ENCODE data around the gene FDX2.
"Not testable (repeated sequence)": the region's sequence is repeated elsewhere in the genome, so short reads cannot be mapped to it uniquely, and the experiment has no call there.

Gene FDX2

DNA sequence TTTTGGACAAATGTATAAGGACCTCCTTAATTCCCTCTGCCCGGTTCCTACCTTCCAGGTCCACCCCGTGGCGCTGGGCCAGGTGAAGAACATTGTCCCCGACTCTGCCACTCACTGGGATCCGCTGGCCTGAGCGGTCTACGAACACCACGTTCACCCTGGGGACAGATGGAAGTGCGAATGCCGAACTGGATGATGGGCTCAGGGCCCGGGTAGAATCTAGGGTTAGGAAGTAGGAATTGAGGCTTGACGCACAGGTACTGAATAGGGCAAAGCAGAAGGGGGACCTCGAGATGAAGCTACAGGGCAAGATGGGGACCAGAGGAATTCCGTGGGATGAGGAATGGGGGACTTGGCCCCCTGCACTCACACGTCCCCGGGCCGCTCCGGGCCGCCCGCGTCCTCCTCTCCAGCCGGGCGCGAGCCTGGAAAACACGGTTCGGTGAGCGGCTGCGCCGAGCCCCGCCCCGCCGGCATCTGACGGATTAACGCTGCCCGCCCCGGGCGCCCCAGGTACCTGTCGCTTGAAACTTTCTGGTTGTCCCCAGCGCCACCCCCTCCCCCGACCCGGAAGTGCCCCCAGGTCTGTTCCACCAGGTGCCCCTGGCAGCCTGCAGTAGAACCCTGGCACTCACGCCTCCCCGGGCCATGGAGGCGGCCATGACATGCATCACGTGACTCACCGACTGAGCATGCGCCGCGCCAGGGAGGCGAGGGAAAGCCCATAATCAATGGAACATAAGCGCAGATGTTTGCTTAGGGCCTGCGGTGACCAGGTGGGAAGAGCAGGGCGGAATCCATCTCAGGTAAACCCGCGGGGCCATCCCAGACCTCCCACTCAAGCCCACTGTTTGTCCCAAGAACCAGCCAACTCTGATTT lies at the start of gene FDX2:
FDX2 (minus strand) TSS at position 681 of the 880 bp plus-strand sequence; CDS start at position 662, 19 bp downstream.
- peak; percentile 91 to 95 for DNase-seq

- DNase-seq = no peak
Observed at GRCh38 chr19:10365518-10365917, 49.7 kb upstream of the FDX2 start.

DNA sequence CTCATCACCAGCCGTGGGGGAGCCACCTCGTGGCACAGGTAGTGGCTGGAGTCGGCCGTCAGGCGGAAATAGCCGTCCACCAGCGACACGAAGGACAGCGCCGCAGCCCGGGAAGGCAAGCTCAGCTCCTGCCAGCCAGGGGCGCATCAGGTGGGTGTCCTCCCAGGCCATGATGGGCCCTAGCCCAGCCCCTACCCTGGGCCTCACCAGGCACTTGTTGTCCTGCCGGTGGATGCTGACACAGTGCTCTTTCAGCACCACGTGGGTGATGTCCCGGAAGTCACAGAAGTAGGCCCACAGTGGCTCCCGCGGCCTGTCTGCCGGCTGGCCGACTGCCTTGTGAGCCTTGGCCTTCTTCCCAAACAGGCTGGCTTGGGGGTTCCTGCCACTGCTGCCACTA lies 48.8 kb upstream of the FDX2 start:
- no peak for DNase-seq

DNA sequence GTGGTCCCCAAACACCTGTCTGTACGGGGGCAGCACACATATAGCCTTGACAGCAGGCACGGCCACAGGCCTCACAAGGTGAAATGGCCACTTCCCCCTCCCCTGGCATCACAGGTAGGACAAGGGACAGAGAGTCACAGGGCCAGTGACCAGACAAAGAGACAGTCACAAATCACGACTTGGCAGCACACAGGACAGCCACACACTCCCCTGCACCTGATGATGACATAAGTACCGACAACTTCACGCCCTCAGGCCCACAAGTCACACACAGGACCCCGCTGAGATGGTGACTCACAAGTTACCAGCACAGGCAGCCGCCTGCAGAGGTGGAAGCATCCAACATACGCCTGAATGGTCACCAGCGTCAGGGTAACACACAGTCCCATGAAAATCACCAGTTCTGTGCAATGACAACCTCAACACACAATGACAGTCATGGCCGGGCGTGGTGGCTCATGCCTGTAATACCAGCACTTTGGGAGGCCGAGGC lies 48.0 kb upstream of the FDX2 start:
- no peak for DNase-seq

DNA sequence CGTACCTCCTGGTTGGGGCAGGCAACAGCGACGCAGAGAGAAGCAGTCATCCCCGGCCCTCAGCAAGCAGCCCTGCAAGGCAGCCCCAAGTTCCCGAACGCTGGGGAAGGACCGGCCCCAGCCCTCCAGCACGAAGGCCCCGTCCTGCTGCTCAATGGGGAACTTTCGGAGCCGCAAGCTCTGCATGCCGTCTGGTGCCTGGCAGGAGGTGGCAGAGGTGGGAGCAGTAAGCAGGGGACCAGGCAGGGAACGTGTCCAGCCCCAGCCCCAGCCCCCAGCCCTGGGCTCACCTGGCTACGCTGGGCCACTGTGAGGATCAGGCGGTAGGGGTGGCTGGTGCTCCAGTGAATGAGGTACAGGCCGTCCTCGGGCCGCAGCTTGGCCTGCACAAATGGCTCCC lies 46.4 kb upstream of the FDX2 start:
- DNase-seq = no peak

DNA sequence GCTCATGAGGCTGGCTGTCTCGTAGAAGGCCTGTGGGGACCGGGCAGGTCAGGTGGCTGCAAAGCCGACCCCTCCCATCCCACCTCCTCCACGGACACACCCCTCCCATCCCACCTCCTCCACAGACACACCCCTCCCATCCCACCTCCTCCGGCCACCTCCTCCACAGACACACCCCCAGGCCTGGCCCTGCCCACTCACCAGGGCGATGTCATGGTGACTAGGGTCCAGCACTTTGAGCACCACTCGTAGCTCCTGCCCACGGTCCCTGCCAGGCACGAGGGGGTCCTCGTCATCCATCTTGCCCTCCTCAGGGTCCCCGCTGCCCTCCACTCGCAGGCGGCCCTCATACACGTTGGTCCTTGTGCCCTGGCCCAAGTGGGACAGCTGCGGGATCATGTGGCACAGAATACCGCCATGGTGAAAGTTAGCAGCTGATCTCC lies 45.8 kb upstream of the FDX2 start:
- no peak for DNase-seq

DNA sequence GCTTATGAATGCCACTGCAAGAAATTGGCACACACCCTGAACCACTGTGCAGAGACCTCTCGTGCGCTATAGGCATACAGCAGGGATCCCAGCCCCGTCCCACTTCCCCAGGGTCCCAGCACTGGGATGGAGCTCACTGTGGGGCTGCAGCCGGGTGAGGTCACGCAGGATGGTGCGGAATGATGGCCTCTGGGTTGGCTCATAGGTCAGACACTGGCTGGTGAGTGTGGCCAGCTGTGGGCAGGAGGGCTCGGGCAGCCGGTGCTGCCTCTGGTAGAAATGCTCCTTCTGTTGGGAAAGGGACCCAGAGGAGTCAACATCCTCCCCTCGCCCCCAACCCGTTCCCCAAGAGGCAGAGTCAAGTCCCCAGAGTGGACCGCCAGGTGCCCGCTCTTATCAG lies 40.6 kb upstream of the FDX2 start:
- no peak for DNase-seq

GRCh38 chr19:10353793-10354391 lies 38.1 kb upstream of the FDX2 start:
- DNase-seq = peak; percentile 48 to 62

DNA sequence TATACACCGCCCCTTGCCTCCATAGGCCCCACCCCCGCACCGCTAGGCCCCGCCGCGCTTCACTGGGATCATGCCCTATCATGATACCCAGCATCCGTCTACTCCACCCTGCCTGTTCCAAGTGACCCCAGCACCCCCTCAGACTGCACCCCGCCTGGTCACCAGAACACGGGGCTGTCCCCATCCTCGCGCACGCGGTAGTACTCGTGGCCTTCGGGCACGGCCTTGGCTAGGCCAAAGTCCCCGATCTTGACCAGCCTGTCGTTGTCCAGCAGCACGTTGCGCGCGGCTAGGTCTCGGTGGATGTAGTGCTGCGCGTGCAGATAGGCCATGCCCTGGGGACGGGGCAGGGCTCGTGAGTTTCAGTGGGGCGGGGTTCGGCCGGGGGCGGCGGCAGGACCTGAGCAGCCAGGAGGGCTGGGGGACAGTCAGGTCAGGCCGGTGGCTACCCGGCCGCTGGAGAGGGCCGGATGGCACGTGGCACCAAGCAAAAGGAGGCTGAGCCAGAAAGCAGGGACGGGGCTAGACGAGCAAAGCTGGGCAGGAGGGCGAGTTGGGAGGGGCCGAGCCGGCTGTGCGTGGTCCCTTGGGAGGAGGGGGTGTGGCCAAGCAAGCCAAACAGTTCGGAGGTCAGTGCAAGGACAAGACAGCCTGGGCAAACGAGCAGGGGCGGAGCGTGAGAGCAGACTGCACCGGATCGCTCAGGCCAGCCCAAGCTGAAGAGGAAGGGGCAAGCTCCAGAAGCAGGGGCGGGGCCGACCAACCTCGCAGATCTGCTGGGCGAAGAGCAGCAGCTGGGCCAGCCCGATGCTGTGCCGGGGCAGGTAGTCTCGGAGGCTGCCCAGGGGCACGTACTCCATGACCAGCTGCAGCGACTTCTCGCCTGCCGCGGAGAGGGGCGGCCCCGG lies 37.2 kb upstream of the FDX2 start:
- DNase-seq = no peak

DNA sequence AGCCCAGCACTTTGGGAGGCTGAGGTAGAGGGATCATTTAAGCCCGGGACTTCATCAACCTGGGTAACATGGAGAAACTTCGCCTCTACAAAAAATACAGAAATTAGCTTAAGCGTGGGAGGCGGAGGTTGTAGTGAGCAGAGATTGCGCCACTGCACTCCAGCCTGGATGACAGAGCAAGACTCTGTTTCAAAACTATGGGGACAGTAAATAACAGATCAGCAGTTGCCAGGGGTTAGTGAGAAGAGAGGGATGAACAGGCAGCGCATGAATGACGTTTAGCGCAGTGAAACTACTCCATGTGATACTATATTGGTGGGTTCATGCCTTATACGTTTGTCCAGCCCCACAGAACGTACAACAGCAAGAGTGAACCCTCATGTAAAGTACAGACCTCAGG lies 30.7 kb upstream of the FDX2 start:
- DNase-seq = no peak

DNA sequence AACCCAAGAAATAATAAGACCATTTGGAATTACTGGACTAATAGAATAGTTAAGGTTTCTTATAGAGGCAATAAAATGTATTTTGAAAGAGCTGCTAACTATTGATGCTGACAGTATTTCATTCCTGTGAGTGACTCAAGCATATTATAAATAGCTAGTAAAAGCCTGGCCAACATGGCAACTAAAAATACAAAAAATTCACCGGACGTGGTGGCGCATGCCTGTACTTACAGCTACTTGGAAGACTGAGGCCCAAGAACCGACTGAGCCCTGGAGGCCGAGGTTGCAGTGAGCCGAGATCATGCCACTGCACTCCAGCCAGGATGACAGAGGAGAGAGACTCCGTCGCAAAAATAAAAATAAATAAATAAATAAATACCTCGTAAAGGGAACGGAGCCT lies 29.0 kb upstream of the FDX2 start:
- no peak for DNase-seq

GRCh38 chr19:10343495-10343894 lies 27.7 kb upstream of the FDX2 start:
- no peak for DNase-seq

GRCh38 chr19:10339977-10340376 lies 24.2 kb upstream of the FDX2 start:
- DNase-seq = no peak

DNA sequence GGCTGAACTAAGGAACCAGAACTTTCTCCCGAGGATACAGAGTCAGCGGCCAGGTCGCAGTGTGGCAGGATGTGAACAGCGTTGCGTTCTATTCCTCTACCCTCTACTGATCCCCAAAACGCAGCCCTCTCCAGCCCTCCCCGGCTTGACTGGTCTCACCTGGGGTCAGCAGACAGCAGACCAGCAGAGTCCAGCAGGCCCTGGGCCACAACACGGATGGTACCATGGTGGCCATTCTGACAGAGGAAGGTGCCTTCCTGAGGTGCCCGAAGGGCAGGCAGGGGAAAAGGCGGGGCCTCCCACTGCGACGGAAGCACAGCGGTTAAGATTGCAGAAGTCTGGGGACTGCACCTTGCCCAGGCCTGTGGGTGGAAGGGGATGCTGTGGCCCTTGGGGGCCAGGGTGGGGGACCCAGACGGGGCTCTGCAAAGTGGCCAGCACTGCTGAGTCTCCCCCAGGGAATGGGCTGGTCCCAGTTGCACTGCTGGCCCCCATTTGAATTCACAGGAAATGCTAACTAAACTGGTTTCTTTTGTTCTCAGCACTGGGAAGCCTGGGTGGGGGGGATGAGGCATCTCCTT lies 23.7 kb upstream of the FDX2 start, which contains the start of gene ICAM3:
ICAM3 (minus strand) TSS at position 245 of the 581 bp plus-strand sequence; CDS start at position 235, 10 bp downstream.
- peak; percentile 60 to 61 for DNase-seq

GRCh38 chr19:10338940-10339339 lies 23.1 kb upstream of the FDX2 start:
- DNase-seq = no peak

DNA sequence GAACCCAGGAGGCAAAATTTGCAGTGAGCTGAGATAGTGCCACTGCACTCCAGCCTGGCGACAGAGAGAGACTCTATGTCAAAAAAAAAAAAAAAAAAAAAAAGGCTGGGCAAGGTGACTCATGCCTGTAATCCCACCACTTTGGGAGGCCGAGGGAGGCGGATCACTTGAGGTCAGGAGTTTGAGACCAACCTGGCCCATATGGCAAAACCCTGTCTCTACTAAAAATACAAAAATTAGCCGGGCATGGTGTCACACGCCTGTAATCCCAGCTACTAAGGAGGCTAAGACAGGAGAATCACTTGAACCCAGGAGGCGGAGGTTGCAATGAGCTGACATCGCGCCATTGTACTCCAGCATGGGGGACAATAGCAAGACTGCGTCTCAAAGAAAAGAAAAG lies 20.9 kb upstream of the FDX2 start:
- not testable (repeated sequence) for DNase-seq

DNA sequence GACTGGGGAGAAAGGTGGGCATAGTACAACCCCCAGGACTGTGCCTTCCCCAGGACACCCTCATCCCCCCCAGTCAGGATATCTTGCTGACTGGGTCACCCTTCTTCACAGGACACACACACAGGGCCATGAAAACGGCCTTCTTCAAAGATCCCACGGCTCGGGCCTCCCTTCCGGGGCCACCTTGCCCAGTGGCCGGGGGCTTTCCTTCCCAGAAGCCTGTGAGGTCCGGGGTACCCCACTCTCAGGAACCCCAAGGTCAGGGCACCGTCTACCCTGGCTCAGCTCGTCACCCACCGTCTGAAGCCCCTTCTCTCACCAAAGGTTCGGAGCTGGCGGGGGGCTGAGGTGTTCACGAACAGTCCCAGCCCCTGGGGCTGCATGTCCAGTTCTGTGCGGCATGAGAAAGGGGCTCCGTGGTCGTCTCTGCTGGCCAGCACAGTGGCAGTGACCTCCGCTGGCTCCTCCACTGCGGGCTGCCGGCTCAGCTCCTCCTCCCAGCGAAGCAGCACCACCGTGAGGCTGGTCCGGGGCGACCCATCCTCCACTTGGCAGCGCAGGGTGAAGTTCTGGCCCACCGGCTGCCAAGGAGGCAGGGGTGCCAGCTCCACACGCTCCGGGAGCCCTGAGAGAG lies 19.7 kb upstream of the FDX2 start:
- no peak for DNase-seq

DNA sequence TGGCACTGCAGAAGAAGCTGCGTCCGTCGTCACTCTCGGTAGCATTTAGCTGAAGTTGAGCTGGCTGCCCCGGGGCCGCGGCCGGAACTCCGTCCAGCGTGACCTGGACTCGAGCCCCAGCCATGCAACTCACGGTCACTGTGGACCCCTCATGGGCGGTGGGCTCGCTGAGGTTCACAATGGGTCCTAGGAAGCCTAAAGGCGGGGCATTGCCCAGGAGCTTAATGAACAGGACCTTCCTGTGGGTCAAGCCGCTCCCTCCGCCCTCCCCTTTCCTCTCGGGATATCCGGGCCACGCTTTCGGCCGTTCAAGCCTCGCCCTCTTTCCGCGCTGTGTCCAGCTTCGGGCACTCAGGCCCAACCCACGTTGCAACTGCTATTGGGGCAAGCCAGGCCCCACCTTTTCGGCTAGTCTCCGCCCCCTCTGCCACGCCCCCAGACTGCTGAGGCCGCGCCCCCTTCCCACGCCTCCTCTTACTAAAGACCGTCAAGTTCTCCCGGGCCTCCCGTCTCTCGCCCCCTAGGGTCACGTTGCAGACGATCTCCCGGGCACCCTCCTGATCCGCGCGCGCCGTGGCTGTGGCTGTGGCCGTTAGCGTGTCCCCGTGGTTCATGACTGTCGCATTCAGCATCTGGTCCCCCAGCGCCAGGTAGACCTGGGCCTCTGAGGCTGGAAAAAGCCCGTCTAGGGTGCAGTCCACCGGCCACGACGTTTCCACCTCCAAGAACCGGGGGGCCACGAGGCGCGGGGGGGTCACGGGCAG lies 19.0 kb upstream of the FDX2 start:
- peak; percentile 48 to 66 for DNase-seq

GRCh38 chr19:10333758-10334587 lies 18.2 kb upstream of the FDX2 start:
- DNase-seq = no peak

All from stimulated activated CD4-positive, alpha-beta T cell treated with anti-CD3 and anti-CD28 coated beads, Interleukin-2, amount 100 ng/mL, for 48 hours (primary cell).